Glutamatergic neuron (in vitro differentiated cells): Measurements from ENCODE around the gene CCDC188. TPM values are rescaled to one million over a fixed set of nuclear protein-coding genes. Genes with fewer than 3 reads are reported as not detected.

ENCODE experiments used
- DNase-seq: peaks from one replicate; pipeline ENCODE4 v3.0.0; 2022
- H3K27ac Mint-ChIP-seq: one replicate; pipeline ENCODE4 v1.8.0; 2020; ENCODE audit warnings: mild to moderate bottlenecking, mixed read lengths, inconsistent platforms; ENCODE audit not compliant: unreplicated experiment
- H3K27me3 Mint-ChIP-seq: one replicate; pipeline ENCODE4 v1.8.0; 2020; ENCODE audit warnings: mild to moderate bottlenecking, moderate library complexity, mixed read lengths, inconsistent platforms; ENCODE audit not compliant: unreplicated experiment
- H3K36me3 Mint-ChIP-seq: one replicate; pipeline ENCODE4 v1.8.0; 2020; ENCODE audit warnings: mild to moderate bottlenecking, mixed read lengths, inconsistent platforms; ENCODE audit not compliant: unreplicated experiment
- H3K4me1 Mint-ChIP-seq: one replicate; pipeline ENCODE4 v1.8.0; 2020; ENCODE audit warnings: mild to moderate bottlenecking, low read depth, mixed read lengths, inconsistent platforms; ENCODE audit not compliant: unreplicated experiment
- H3K4me3 Mint-ChIP-seq: one replicate; pipeline ENCODE4 v1.8.0; 2020; ENCODE audit warnings: mild to moderate bottlenecking, mixed read lengths, inconsistent platforms; ENCODE audit not compliant: unreplicated experiment
- H3K9me3 Mint-ChIP-seq: one replicate; pipeline ENCODE4 v1.8.0; 2020; ENCODE audit warnings: mild to moderate bottlenecking, moderate library complexity, mixed read lengths, inconsistent platforms; ENCODE audit not compliant: unreplicated experiment
- CTCF ChIP-seq: fragments of 200-600 bp; sonication (generic); IDR thresholded peaks from one replicate; pipeline ENCODE4 v1.5.0; 2021; ENCODE audit not compliant: partially characterized antibody, unreplicated experiment
- total RNA-seq: library from RNA; stranded (reverse); fragmentation: NEBNext Ultra II Directional; extraction: Animal tissue kit (Norgen Biotek cat#: 25700); gene quantifications from one replicate; pipeline ENCODE4 v1.2.1, GENCODE V29; 2021; ENCODE audit not compliant: unreplicated experiment

Gene CCDC188
- total RNA-seq, 1 donor from 2014 or later = 0.54 TPM

DNA sequence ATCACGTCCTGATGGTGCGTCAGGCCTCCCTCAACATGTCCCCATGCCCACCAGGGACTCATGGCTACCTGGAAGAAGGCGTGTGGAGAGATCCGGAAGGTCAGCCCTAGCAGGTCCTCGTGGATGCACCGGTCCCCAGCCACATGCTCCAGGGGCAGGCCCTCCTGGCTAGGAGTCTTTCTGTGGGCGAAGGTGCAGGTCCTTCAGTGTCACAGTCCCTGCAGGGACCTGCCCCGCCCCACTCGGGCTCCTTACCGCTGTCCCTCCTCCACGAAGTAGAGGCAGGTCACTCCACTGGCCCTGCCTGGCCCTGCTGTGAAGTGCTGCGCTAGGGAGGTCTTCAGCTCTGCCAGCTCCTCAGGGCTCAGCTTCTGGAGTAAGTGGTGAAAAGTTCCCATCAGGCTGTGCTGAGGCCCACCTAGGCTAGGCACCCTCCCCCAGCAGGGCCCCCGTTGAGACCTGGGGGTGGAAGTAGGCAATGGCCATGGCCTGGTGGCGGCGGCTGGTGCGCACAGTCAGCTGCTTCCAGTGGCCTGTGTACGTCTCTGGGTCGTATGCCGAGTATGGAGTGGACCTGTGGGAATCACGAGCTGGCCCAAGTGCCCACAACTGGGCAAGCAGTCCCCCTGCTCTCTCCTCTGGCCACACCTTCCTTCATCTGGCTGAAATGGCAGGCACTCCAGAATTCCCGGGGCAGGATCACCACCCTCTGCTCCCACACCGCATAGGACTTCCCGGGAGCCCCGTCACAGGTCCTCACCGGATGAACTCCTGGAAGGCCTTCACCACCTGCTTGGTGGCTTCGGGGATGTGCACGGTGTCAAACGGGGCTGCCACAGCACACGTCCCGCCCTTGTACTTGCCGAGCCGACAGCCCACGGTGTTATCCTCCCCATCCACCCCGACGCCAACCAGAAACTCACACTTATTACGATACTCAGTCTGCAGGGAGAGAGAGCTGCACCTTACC is 36.1 kb downstream of the CCDC188 start:
- Mint-ChIP-seq H3K27ac (peak overlapping the region; percentile 70), H3K27me3 (peaks cover 21% of the 10 kb centered on the region), H3K4me1 (peaks cover 4% of the 10 kb centered on the region), H3K4me3 (peak overlapping the region; percentile 73), H3K9me3 (peaks cover 5% of the 10 kb centered on the region), H3K36me3 (no peaks in the 10 kb centered on the region)
- no peak for TF ChIP-seq CTCF
- DNase-seq = peak; percentile 11

GRCh38 chr22:20113551-20114310 is 37.1 kb downstream of the CCDC188 start:
- peak; percentile 14 for DNase-seq

GRCh38 chr22:20112623-20113511 is 38.0 kb downstream of the CCDC188 start:
- peak; percentile 13 for DNase-seq
- no peak overlapping the region for H3K27ac Mint-ChIP-seq
- H3K9me3 Mint-ChIP-seq = no peaks in the 10 kb centered on the region
- H3K4me1 Mint-ChIP-seq = no peaks in the 10 kb centered on the region
- no peaks in the 10 kb centered on the region for H3K36me3 Mint-ChIP-seq
- no peak for TF ChIP-seq CTCF
- peaks cover 19% of the 10 kb centered on the region for H3K27me3 Mint-ChIP-seq
- H3K4me3 Mint-ChIP-seq = no peak overlapping the region

More at GRCh38 chr22:20113551-20114310, 37.1 kb downstream of the CCDC188 start:
- TF ChIP-seq CTCF = no peak
- Mint-ChIP-seq H3K9me3 (peaks cover 3% of the 10 kb centered on the region), H3K27ac (no peak overlapping the region), H3K4me3 (no peak overlapping the region), H3K36me3 (no peaks in the 10 kb centered on the region), H3K27me3 (peaks cover 21% of the 10 kb centered on the region), H3K4me1 (peaks cover 2% of the 10 kb centered on the region)

DNA sequence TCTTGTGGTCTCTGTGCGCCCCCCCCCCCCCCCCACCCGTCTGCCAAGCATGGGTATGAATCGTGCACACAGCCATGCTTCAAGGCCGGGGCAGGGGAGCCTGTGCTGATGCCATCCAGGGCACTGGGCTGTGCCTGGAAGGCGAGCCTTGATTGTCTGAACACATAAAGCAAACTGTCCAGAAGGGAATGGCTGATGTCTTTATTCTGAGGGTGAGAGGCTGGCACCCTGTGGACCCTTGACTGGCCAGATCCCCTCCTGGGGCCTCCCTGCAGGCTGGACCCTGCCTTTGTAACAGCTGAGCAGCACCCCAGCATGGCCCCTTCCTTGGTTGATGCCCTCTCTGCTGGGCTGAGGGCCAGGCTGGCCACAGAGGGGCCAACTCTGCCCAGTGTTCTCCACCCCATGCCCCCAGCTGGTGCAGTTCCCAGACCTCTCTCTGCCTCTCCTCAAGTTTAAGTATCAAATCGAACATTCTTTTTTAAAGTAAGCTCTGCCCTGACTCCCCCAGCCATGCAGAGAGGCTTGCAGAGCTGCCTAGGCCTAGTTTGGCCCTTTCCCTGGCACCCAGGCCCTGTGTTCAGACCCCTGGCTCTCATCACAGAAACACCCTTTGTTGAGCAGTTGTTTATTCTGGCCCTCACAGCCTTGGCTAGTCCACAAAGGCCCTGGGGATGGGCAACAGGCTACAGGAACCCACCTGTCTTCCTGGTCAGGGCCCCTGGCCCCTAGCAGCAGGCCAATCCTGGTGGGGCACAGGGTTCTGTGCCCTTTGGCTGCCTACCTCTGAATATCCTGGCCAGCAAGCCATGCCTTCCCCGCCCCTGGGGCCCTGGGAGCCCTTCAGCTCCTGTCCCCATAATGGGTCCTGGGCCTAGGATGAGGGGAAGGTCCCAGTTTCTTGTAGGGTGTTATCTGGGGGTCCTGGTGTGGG is 38.9 kb downstream of the CCDC188 start:
- TF ChIP-seq CTCF = no peak
- no peak overlapping the region for H3K4me3 Mint-ChIP-seq

More for the DNA sequence above, 38.9 kb downstream of the CCDC188 start:
- no peaks in the 10 kb centered on the region for H3K36me3 Mint-ChIP-seq
- H3K27me3 Mint-ChIP-seq = peaks cover 21% of the 10 kb centered on the region
- H3K4me1 Mint-ChIP-seq = peaks cover 5% of the 10 kb centered on the region
- H3K27ac Mint-ChIP-seq = no peak overlapping the region
- DNase-seq = peak; percentile 17
- peaks cover 3% of the 10 kb centered on the region for H3K9me3 Mint-ChIP-seq
